Mucosa of gallbladder (tissue), 1 donor: ENCODE results near the gene FIZ1. TPM values are rescaled to one million over a fixed set of nuclear protein-coding genes. Genes with fewer than 3 reads are reported as not detected.
A peak's percentile ranks its signal among the peaks of the same experiment; 100 is the strongest.

Experiments used
- DNase-seq: peaks from one replicate; pipeline ENCODE4 v3.0.0-alpha.2; 2020; ENCODE audit warnings: low spot score
- total RNA-seq: library from RNA; stranded (reverse); gene quantifications from one replicate; pipeline ENCODE4 v1.2.1, GENCODE V29; 2021
- donor health status: DM: no; HTN: no; CAD: no.

FIZ1 gene
- total RNA-seq, 1 donor from 2014 or later = 22.7 TPM

- DNase-seq = no peak
These were observed 36.6 kb upstream of the FIZ1 start for GRCh38 chr19:55635856-55636440.

- no peak for DNase-seq
These were observed 36.0 kb upstream of the FIZ1 start for GRCh38 chr19:55635334-55635717.

- no peak for DNase-seq
These were observed 34.5 kb upstream of the FIZ1 start for GRCh38 chr19:55633861-55634260.

DNA sequence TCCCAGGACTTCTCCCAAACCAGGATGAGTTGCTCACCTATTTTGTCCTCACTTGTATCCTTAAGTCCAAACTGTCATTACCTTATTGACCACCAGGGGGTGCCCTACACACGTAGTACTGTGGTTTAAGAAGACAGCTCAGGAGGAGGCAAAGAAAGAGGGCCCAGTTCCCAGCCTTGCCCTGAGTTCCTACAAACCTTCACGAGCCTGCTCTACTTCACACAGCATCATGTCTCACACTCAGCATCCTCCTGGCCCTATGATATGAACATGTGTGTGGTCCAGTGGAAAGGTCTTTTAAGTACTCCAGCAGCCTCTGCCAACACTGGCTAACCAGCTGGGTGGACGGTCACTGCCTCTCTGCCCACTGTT lies 33.1 kb upstream of the FIZ1 start:
- DNase-seq = peak; percentile 95

DNA sequence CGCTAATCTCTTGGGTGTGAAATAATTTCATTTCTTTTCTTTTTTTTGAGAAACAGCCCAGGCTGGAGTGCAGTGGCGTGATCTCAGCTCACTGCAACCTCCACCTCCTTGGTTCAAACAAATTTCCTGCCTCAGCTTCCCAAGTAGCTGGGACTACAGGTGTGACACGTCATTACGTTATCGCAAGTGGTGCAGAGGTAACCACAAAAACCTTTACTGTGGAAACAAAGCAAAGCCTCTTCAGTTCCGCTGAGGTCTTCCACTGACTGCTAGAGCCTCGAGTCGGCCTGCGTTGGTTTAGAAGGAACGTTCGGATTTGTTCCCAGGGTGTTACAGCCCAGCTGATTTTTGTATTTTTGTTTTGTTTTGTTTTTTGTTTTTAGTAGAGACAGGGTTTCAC lies 27.0 kb upstream of the FIZ1 start:
- no peak for DNase-seq

DNA sequence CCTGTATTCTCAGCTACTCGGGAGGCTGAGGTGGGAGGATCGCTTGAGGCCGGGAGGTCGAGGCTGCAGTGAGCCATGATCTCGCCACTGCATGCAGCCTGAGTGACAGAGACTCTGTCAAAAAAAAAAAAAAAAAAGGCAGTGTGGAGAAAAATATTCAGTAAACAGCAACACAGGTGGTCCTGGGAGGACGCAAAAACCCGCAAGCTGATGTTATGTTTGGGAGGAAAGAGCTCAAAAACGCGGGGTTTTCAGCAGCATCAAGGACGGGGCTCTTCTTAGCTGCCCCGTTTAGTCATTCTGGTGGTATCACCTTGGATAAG lies 25.6 kb upstream of the FIZ1 start:
- DNase-seq = no peak

- peak; percentile 94 for DNase-seq
These were observed 25.0 kb upstream of the FIZ1 start, which contains the start of gene ZNF784 for GRCh38 chr19:55624109-55625003. Gene ZNF784 (minus strand): TSS chr19:55624566. CDS start chr19:55624561, 5 bp downstream.

- no peak for DNase-seq
These were observed 24.2 kb upstream of the FIZ1 start for GRCh38 chr19:55623561-55623960.

DNA sequence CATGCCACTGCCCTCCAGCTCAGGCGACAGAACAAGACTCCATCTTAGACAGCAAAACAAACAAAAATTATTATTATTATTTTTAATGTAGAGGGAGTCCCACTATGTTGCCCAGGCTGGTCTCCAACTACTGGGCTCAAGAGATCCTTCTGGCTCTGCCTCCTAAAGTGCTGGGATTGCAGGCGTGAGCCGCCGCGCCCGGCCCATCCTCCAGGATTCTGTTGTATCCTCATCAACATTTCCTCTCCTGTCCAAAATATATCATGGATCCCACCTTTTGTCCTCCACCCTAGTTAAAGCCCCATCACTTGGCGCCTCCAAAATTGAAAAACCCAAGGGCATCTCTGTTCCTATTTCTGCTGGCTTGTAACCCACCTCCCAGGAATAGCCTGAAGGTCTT lies 23.8 kb upstream of the FIZ1 start:
- no peak for DNase-seq

DNA sequence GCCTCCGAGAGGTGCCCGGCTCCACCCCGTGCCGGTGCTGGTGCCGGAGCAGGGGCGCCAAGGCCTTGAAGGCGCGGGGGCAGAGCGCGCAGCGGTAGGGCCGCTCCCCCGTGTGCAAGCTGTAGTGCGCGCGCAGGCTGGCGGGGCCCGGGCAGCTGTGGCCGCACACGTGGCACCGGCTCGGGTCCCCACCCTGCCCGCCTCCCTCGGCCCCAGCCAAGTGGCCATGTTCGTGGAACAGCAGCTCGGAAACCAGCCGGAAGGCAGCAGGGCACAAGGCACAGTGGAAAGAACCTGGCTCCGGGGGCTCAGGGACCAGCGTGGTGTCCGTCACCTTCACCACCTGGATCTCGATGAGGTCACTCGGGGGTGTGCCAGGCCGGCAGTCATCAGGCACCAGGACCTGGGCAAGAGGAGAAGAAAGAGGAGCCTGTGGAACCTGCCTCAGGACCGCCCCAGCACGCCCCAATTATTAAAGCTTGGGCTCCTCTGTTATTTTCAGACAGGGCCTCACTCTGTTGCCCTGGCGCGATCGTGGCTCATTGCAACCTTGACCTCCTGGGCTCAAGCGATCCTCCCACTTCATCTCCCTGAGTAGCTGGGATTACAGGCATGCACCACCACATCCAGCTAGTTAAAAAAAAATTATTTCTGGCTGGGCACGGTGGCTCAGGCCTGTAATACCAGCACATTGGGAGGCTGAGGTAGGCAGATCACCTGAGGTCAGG lies 23.1 kb upstream of the FIZ1 start:
- no peak for DNase-seq

- no peak for DNase-seq
These were observed 22.4 kb upstream of the FIZ1 start for GRCh38 chr19:55621673-55622231.

GRCh38 chr19:55621205-55621672 lies 21.9 kb upstream of the FIZ1 start:
- DNase-seq = no peak

DNA sequence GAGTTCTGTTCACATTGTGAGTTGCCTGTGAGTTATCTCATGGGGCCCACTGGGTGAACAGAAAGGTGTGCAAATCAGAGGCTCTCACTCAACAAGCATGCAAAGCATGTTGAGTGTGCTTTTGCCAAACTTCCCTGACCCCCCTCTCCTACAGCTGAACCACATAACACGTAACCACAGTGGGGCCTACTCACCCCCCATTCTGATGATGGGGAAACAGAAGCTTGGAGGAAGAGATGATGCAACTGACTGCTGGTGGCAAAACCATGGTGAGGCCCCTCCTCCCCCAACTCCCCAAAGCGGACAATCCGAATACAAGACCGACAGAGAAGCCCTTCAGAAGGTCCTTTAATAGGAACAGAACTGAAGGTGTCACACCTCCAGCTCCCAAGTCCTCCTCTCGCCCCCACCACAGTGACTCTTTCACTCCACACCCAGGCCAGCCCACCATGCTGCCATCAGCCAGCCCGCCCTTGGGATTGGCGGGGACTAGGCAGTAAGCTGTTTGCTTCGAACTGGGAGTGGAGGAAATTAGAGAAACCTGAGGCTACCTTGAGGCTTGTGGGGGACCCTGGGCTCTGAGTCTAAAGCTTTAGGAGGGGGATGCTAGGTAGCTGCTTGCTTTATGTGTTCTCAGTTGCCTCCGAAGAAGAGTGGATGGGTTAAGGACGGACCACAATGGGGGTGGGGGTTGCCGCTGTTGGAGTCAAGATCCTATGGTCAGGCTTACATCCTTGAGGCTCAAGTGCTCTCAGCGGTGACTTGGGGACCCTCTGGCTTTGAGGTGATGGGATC lies 21.3 kb upstream of the FIZ1 start:
- no peak for DNase-seq

- no peak for DNase-seq
These were observed 20.0 kb upstream of the FIZ1 start for GRCh38 chr19:55619286-55619685.

- no peak for DNase-seq
These were observed 19.1 kb upstream of the FIZ1 start for GRCh38 chr19:55618426-55618825.

GRCh38 chr19:55617426-55617825 lies 18.1 kb upstream of the FIZ1 start:
- no peak for DNase-seq

- no peak for DNase-seq
These were observed 17.1 kb upstream of the FIZ1 start for GRCh38 chr19:55616395-55616875.

GRCh38 chr19:55615543-55616394 lies 16.5 kb upstream of the FIZ1 start:
- no peak for DNase-seq

GRCh38 chr19:55614711-55615542 lies 15.6 kb upstream of the FIZ1 start:
- DNase-seq = no peak
